ENCODE results near the gene OCA2.

DNA sequence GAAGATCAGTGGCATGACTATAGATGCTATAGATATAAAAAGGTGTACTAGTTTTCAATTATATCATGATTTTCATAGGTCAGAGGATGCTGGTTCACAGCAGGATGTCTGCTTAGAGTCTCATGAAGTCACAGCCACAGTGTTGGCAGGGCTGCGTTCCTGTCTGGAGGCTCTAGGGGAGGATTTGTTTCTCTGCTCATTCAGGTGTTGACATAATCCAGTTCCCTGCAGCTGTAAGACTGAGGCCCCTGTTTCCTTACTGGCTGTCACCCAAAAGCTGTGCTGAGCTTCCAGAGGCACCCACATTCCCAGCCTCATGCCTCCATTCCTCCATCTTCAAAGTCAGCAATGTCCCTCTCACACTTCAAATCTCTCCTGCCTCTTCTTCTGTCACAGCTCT, 170.7 kb downstream of the OCA2 start:
- TF ChIP-seq EZH2 (IDR thresholded peaks at IDR 0.05; ENCODE audit: insufficient read depth, poor library complexity, severe bottlenecking) (no peak), EZH2phosphoT487 (IDR thresholded peaks at IDR 0.05; ENCODE audit: insufficient read depth, low read depth) (no peak)

Measured in GM23248 (cell line).